Psoas muscle (tissue), 8 donors: ENCODE measurements around the gene NSL1. TPM values are rescaled to one million over a fixed set of nuclear protein-coding genes. Genes with fewer than 3 reads are reported as not detected.

Experiments
- ATAC-seq, 4 donors: fragments of 200-7000 bp; cut with Tn5 transposase; one replicate each; pipeline ENCODE4 v1.9.1; 2020; ENCODE audit warnings: moderate library complexity in 3 of 4, mild to moderate bottlenecking in 2 of 4
- DNase-seq, 2 donors: peaks; one replicate each; pipeline ENCODE4 v3.0.0-alpha.2; 2020
- H3K27ac ChIP-seq: fragments of 200-600 bp; one replicate; pipeline ENCODE4 v1.8.0; 2022
- H3K27me3 ChIP-seq, 3 donors: fragments of 200-600 bp in 1 of 3; one replicate each; pipeline versions ENCODE4 v1.6.1 to v1.8.0; 2013 to 2022; ENCODE audit warnings: low read length in 2 of 3, mild to moderate bottlenecking in 2 of 3, moderate library complexity in 1 of 3; ENCODE audit not compliant: insufficient read depth in 3 of 3
- H3K36me3 ChIP-seq, 2 donors: fragments of 200-600 bp in 1 of 2; one replicate each; pipeline versions ENCODE4 v1.6.1 to v1.8.0; 2013 to 2022; ENCODE audit warnings: low read depth in 1 of 2, mild to moderate bottlenecking in 1 of 2, moderate library complexity in 1 of 2; ENCODE audit not compliant: insufficient read depth in 1 of 2
- H3K4me1 ChIP-seq: fragments of 200-600 bp; one replicate; pipeline ENCODE4 v1.8.0; 2022
- H3K4me3 ChIP-seq: fragments of 200-600 bp; one replicate; pipeline ENCODE4 v1.8.0; 2022; ENCODE audit warnings: mild to moderate bottlenecking
- H3K9me3 ChIP-seq: fragments of 200-600 bp; one replicate; pipeline ENCODE4 v1.8.0; 2022
- WGBS, 3 donors: extraction: QIAGEN DNeasy Blood & Tissue Kit; methylation state at CpG; one replicate each; pipeline versions ENCODE4 v1.1.6 to v1.1.7; 2013; 5-methylcytosine and 5-hydroxymethylcytosine counted together
- intact Hi-C, 2 donors: fragments of 100-400 bp; cut with DNase I; formaldehyde crosslinking; loops; one replicate each; pipeline versions ENCODE4 v1.11.0 to v1.14.2; 2022
- polyA plus RNA-seq, 3 donors: library from polyadenylated mRNA; stranded (reverse); fragments of 200-250 nt; gene quantifications; one replicate each; pipeline ENCODE4 v1.2.3, GENCODE V29; 2013
- total RNA-seq, 4 donors: library from RNA; stranded (reverse); fragmentation: NEBNext Ultra II Directional in 2 of 4; extraction: Animal tissue kit (Norgen Biotek cat#: 25700) in 2 of 4; gene quantifications; one replicate each; pipeline versions ENCODE4 v1.2.1 to v1.2.4, GENCODE V29; 2021 to 2023
- TF ChIP-seq, protein P1 (sequence below): fragments of 200-600 bp; IDR thresholded peaks from one replicate; pipeline ENCODE4 v1.8.0; 2022; ENCODE audit warnings: antibody characterized with exemption
- donor health status: healthy with polysubstance abuse.
- donor health status: DM: no; HTN: no; CAD: no; lungs with moderate emphysema.
- donor health status: Bipolar disorder and iron deficiency.
- donor health status: healthy.
- donor health status: DM: yes; HTN: yes; CAD: no.
- donor health status: DM: no; HTN: no; CAD: no.
- donor health status: DM: no; HTN: no; CAD: no.
- donor health status: DM: yes; HTN: yes; CAD: no.

The NSL1 gene
- total and polyA plus RNA-seq, 7 donors, result 13.2 to 34.5 (median 18.6) TPM

DNA sequence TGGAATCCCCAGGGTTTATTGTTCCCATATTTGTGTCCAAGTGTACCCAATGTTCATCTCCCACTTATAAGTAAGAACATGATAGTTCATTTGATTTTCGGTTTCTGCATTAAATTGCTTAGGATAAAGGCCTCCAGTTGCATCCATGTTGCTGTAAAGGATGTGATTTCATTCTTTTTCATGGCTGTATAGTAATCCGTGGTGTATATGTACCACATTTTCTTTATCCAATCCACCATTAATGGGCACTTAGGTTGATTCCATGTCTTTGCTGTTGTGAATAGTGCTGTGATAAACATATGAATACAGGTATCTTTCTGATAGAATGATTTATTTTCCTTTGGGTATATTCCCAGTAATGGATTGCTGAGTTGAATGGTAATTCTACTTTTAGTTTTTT lies 71.9 kb downstream of the NSL1 start:
- no peak for ATAC-seq
- H3K27me3 ChIP-seq, result no peaks in the 10 kb centered on the region
- H3K4me3 ChIP-seq, result no peak overlapping the region
- H3K27ac ChIP-seq, result no peak overlapping the region
- H3K4me1 ChIP-seq, result no peaks in the 10 kb centered on the region
- no peak for DNase-seq
- WGBS, 3 donors, result 95 to 99% (median 96%) methylated on average over 2 of the region's 2 CpGs
- TF ChIP-seq, protein P1, sequence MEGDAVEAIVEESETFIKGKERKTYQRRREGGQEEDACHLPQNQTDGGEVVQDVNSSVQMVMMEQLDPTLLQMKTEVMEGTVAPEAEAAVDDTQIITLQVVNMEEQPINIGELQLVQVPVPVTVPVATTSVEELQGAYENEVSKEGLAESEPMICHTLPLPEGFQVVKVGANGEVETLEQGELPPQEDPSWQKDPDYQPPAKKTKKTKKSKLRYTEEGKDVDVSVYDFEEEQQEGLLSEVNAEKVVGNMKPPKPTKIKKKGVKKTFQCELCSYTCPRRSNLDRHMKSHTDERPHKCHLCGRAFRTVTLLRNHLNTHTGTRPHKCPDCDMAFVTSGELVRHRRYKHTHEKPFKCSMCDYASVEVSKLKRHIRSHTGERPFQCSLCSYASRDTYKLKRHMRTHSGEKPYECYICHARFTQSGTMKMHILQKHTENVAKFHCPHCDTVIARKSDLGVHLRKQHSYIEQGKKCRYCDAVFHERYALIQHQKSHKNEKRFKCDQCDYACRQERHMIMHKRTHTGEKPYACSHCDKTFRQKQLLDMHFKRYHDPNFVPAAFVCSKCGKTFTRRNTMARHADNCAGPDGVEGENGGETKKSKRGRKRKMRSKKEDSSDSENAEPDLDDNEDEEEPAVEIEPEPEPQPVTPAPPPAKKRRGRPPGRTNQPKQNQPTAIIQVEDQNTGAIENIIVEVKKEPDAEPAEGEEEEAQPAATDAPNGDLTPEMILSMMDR, result no peak
- intact Hi-C loops, result loop anchor here in 1 of 2 donors (5.0 kb wide), 1 partner anchor 437 kb away; no protein-coding TSS in a partner anchor
- H3K36me3 ChIP-seq, result no peaks in the 10 kb centered on the region
- peaks cover 4% of the 10 kb centered on the region for H3K9me3 ChIP-seq

DNA sequence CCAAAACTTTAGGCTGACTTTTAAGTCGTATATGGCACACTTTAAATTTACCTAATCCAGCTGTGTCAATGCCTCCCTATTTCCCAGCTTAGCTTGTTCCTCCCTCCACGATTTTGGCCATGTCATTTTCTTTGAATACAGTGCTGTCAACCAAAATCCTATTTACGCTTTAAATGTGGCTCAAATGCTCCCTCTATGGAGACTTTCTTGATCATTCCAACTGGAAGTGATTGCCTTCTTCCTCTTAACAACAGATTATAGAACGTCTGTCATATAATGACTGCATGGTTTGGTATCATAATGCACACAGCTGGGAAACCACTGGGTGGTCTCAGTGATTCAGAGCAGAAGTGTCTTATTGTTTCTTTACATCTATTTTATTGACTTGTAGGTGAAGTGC lies 73.1 kb downstream of the NSL1 start:
- peaks cover 4% of the 10 kb centered on the region for H3K9me3 ChIP-seq
- H3K27me3 ChIP-seq, result no peaks in the 10 kb centered on the region
- H3K36me3 ChIP-seq, result no peaks in the 10 kb centered on the region
- TF ChIP-seq, protein P1, result no peak
- H3K4me3 ChIP-seq, result no peak overlapping the region
- H3K27ac ChIP-seq, result no peak overlapping the region
- ATAC-seq (no peak), DNase-seq (no peak)
- intact Hi-C loops, result loop anchor here in 1 of 2 donors (5.0 kb wide), 1 partner anchor 436 kb away; no protein-coding TSS in a partner anchor
- no peaks in the 10 kb centered on the region for H3K4me1 ChIP-seq
- 15 to 29% (median 17%) methylated on average over 4 of the region's 4 CpGs for WGBS, 3 donors

DNA sequence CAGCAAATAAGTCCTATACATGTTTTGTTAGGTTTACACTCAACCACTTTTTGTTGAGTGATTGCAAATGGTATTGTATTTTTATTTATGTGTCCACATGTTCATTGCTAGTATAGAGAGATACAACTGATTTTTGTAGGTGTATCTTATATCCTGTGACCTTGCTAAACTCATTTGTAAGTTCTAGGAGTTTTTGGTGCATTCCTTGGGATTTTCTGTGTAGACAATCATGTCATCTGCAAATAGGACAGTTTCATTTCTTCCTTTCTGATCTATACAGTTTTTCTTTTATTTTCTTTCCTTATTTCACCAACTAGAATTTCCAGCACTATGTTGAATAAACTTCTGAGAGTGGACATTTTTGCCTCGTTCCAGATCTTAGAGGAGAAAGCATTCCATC lies 75.4 kb downstream of the NSL1 start:
- Histone ChIP-seq H3K4me1 (no peaks in the 10 kb centered on the region), H3K27ac (no peak overlapping the region), H3K9me3 (peaks cover 4% of the 10 kb centered on the region), H3K4me3 (no peak overlapping the region), H3K36me3 (no peaks in the 10 kb centered on the region), H3K27me3 (no peaks in the 10 kb centered on the region)
- no peak for ATAC-seq
- intact Hi-C loops, result loop anchor here in 1 of 2 donors (5.0 kb wide), 1 partner anchor 434 kb away; no protein-coding TSS in a partner anchor
- TF ChIP-seq, protein P1, result no peak
- no peak for DNase-seq
- WGBS, 3 donors, result 59 to 63% (median 59%) methylated on average over 1 of the region's 1 CpG

DNA sequence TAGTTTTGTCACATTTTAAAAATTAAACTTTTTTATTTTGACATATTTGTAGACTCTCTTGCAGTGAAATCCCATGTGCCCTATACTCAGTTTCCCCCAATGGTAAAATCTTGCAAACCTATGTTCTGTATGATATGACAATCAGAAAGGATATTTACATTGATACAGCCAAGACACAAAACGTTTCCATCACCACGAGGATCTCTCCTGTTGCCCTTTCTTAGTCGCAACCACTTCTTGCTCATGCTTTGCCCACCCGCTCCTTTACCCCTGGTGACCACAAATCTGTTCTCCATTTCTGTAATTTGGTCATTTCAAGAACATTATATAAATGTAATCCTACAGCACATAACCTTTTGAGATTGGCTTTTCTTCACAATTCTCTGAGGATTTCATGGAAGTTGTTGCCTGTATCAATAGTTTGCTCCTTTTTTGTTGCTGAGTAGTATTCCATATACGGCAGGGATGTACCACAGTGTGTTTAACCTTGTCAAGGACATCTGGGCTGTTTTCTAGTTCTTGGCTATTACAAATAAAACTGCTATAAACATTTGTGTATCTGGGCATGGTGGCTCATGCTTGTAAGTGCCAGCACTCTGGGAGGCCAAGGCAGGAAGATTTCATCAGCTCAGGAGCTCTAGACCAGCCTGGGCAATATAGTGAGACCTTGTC lies 78.0 kb downstream of the NSL1 start:
- intact Hi-C loops, result no loop called here
- TF ChIP-seq, protein P1, result no peak
- Histone ChIP-seq H3K4me1 (no peaks in the 10 kb centered on the region), H3K4me3 (no peak overlapping the region), H3K27me3 (no peaks in the 10 kb centered on the region), H3K36me3 (no peaks in the 10 kb centered on the region), H3K27ac (no peak overlapping the region), H3K9me3 (no peaks in the 10 kb centered on the region)
- 87 to 93% (median 88%) methylated on average over 5 of the region's 5 CpGs for WGBS, 3 donors
- ATAC-seq (no peak), DNase-seq (no peak)
